AG08395 (cell line): ENCODE results near the gene GFI1B.
"Not testable (repeated sequence)": the region's sequence is repeated elsewhere in the genome, so short reads cannot be mapped to it uniquely, and the experiment has no call there.

Source experiments
- DNase-seq: peaks from one replicate; pipeline ENCODE4 v3.0.0; 2012; ENCODE audit warnings: mixed read lengths, low spot score

The GFI1B gene

GRCh38 chr9:132969783-132970182 lies 8.7 kb upstream of the GFI1B start:
- no peak for DNase-seq

GRCh38 chr9:132970324-132971062 lies 8.0 kb upstream of the GFI1B start:
- DNase-seq, result no peak

GRCh38 chr9:132973166-132973565 lies 5.3 kb upstream of the GFI1B start:
- no peak for DNase-seq

- DNase-seq, result peak; percentile 46
These were observed 4.8 kb upstream of the GFI1B start for GRCh38 chr9:132973713-132974112.

GRCh38 chr9:132975961-132976360 lies 2.5 kb upstream of the GFI1B start:
- DNase-seq, result no peak

- no peak for DNase-seq
These were observed 1.9 kb upstream of the GFI1B start for GRCh38 chr9:132976571-132976970.

- no peak for DNase-seq
These were observed 413 bp upstream of the GFI1B start for GRCh38 chr9:132978112-132978450.

- no peak for DNase-seq
These were observed 1.7 kb downstream of the GFI1B start for GRCh38 chr9:132980157-132980556.

GRCh38 chr9:132982458-132982857 lies 4.0 kb downstream of the GFI1B start:
- DNase-seq, result no peak

- no peak for DNase-seq
These were observed 5.2 kb downstream of the GFI1B start for GRCh38 chr9:132983491-132984201.

- DNase-seq, result no peak
These were observed 5.9 kb downstream of the GFI1B start for GRCh38 chr9:132984202-132985070.

- DNase-seq, result no peak
These were observed 6.5 kb downstream of the GFI1B start for GRCh38 chr9:132985071-132985350.

GRCh38 chr9:132985489-132985888 lies 7.0 kb downstream of the GFI1B start:
- no peak for DNase-seq

GRCh38 chr9:132986114-132986513 lies 7.6 kb downstream of the GFI1B start:
- DNase-seq, result no peak

GRCh38 chr9:132986640-132987620 lies 8.4 kb downstream of the GFI1B start:
- DNase-seq, result peak; percentile 11

- no peak for DNase-seq
These were observed 9.9 kb downstream of the GFI1B start for GRCh38 chr9:132988244-132989013.

- DNase-seq, result no peak
These were observed 10.5 kb downstream of the GFI1B start for GRCh38 chr9:132989014-132989310.

GRCh38 chr9:132989414-132989996 lies 11.0 kb downstream of the GFI1B start:
- DNase-seq, result no peak

- DNase-seq, result not testable (repeated sequence)
These were observed 11.6 kb downstream of the GFI1B start for GRCh38 chr9:132989998-132990557.

GRCh38 chr9:132990781-132991180 lies 12.3 kb downstream of the GFI1B start:
- DNase-seq, result no peak
